WI38 (cell line): Measurements from ENCODE around the gene TEX48.

Source experiments
- H3K4me3 ChIP-seq: 2 replicates; pipeline ENCODE4 v1.5.1; 2011; ENCODE audit warnings: low read depth, mild to moderate bottlenecking, control low read depth, low read length
- CTCF ChIP-seq: IDR thresholded peaks from 2 replicates; pipeline ENCODE4 v1.5.1; 2012; ENCODE audit warnings: low read depth, mild to moderate bottlenecking, control low read depth, low read length

Gene TEX48

GRCh38 chr9:114668146-114668545 lies 13.8 kb downstream of the TEX48 start:
- no peak overlapping the region for H3K4me3 ChIP-seq
- TF ChIP-seq CTCF, result no peak

GRCh38 chr9:114666851-114667250 lies 15.1 kb downstream of the TEX48 start:
- H3K4me3 ChIP-seq, result no peak overlapping the region
- no peak for TF ChIP-seq CTCF

GRCh38 chr9:114666401-114666800 lies 15.6 kb downstream of the TEX48 start:
- TF ChIP-seq CTCF, result no peak
- H3K4me3 ChIP-seq, result no peak overlapping the region

GRCh38 chr9:114664181-114664580 lies 17.8 kb downstream of the TEX48 start:
- no peak for TF ChIP-seq CTCF
- H3K4me3 ChIP-seq, result no peak overlapping the region

GRCh38 chr9:114662081-114662989 lies 19.7 kb downstream of the TEX48 start:
- no peak overlapping the region for H3K4me3 ChIP-seq

GRCh38 chr9:114657705-114658104 lies 24.3 kb downstream of the TEX48 start, which contains the start of gene TEX53:
TEX53 (minus strand) TSS chr9:114657805; CDS start chr9:114657774, 31 bp downstream.
- no peak for TF ChIP-seq CTCF

More at GRCh38 chr9:114662081-114662989, 19.7 kb downstream of the TEX48 start:
- peak; percentile 95 for TF ChIP-seq CTCF

GRCh38 chr9:114656301-114656700 lies 25.7 kb downstream of the TEX48 start:
- no peak for TF ChIP-seq CTCF
- no peak overlapping the region for H3K4me3 ChIP-seq

More at GRCh38 chr9:114657705-114658104, 24.3 kb downstream of the TEX48 start, which contains the start of gene TEX53:
- H3K4me3 ChIP-seq, result no peak within 1 kb of the TSS
